ENCODE measurements around the gene MLH3.

DNA sequence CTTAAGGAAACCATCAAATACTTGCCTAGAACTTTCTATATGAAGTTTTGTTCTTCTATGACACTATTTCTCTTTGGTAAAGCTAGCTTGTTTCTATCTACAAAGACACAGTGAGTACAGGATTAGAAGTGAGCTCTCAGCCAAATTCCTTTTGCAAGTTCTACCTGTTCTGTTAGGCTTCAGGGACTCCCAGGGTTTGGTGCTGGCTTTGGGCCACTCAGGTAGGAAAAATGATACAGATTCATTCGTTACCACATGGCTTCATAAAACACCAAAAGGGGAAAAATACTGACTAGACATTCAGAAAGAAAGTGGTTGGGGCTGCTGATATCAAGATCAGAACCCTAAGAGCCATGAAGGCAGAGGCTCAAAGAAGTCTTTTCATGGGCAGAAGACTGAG is 32.0 kb upstream of the MLH3 start:
- TF ChIP-seq, protein P1, sequence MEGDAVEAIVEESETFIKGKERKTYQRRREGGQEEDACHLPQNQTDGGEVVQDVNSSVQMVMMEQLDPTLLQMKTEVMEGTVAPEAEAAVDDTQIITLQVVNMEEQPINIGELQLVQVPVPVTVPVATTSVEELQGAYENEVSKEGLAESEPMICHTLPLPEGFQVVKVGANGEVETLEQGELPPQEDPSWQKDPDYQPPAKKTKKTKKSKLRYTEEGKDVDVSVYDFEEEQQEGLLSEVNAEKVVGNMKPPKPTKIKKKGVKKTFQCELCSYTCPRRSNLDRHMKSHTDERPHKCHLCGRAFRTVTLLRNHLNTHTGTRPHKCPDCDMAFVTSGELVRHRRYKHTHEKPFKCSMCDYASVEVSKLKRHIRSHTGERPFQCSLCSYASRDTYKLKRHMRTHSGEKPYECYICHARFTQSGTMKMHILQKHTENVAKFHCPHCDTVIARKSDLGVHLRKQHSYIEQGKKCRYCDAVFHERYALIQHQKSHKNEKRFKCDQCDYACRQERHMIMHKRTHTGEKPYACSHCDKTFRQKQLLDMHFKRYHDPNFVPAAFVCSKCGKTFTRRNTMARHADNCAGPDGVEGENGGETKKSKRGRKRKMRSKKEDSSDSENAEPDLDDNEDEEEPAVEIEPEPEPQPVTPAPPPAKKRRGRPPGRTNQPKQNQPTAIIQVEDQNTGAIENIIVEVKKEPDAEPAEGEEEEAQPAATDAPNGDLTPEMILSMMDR (conservative IDR thresholded peaks at IDR 0.05; ENCODE audit: low read depth, low read length): no peak
- TF ChIP-seq EZH2 (IDR thresholded peaks at IDR 0.05; ENCODE audit: low read length, unreplicated experiment): no peak
